ENCODE results near the gene ADAM23.

Gene ADAM23

GRCh38 chr2:206562375-206562774 lies 119.0 kb downstream of the ADAM23 start:
- no peak for TF ChIP-seq CTCF (IDR thresholded peaks at IDR 0.05)
- no peak for TF ChIP-seq ZFX (IDR thresholded peaks at IDR 0.05; ENCODE audit: borderline replicate concordance)
- no peak overlapping the region for H3K27ac ChIP-seq

- no peak for TF ChIP-seq CTCF (IDR thresholded peaks at IDR 0.05)
- TF ChIP-seq ZFX (IDR thresholded peaks at IDR 0.05; ENCODE audit: borderline replicate concordance): no peak
- no peak overlapping the region for H3K27ac ChIP-seq
Observed at GRCh38 chr2:206563374-206563773, 120.0 kb downstream of the ADAM23 start.

- TF ChIP-seq CTCF (IDR thresholded peaks at IDR 0.05): no peak
- no peak for TF ChIP-seq ZFX (IDR thresholded peaks at IDR 0.05; ENCODE audit: borderline replicate concordance)
Observed at GRCh38 chr2:206565666-206566065, 122.3 kb downstream of the ADAM23 start.

GRCh38 chr2:206569470-206569869 lies 126.1 kb downstream of the ADAM23 start:
- TF ChIP-seq ZFX (IDR thresholded peaks at IDR 0.05; ENCODE audit: borderline replicate concordance) (no peak), CTCF (IDR thresholded peaks at IDR 0.05) (no peak)
- no peak overlapping the region for H3K27ac ChIP-seq

More at GRCh38 chr2:206565666-206566065, 122.3 kb downstream of the ADAM23 start:
- H3K27ac ChIP-seq: no peak overlapping the region

- H3K27ac ChIP-seq: no peak overlapping the region
- TF ChIP-seq ZFX (IDR thresholded peaks at IDR 0.05; ENCODE audit: borderline replicate concordance): no peak
- no peak for TF ChIP-seq CTCF (IDR thresholded peaks at IDR 0.05)
Observed at GRCh38 chr2:206570199-206570598, 126.9 kb downstream of the ADAM23 start.

- H3K27ac ChIP-seq: no peak overlapping the region
- no peak for TF ChIP-seq CTCF (IDR thresholded peaks at IDR 0.05)
- TF ChIP-seq ZFX (IDR thresholded peaks at IDR 0.05; ENCODE audit: borderline replicate concordance): no peak
Observed at GRCh38 chr2:206572725-206573124, 129.4 kb downstream of the ADAM23 start.

- H3K27ac ChIP-seq: no peak overlapping the region
- no peak for TF ChIP-seq CTCF (IDR thresholded peaks at IDR 0.05)
- TF ChIP-seq ZFX (IDR thresholded peaks at IDR 0.05; ENCODE audit: borderline replicate concordance): no peak
Observed at GRCh38 chr2:206573793-206574192, 130.5 kb downstream of the ADAM23 start.
